ENCODE data around the gene OMP.
A peak's percentile ranks its signal among the peaks of the same experiment; 100 is the strongest.

OMP gene

GRCh38 chr11:77147036-77147315 lies 44.3 kb downstream of the OMP start:
- DNase-seq (ENCODE audit: low read depth) = no peak
- TF ChIP-seq CTCF (conservative IDR thresholded peaks at IDR 0.05; ENCODE audit: low read depth, low read length) = no peak
- H3K4me3 ChIP-seq (ENCODE audit: low read length) = no peak overlapping the region

- no peak for DNase-seq (ENCODE audit: low read depth)
- H3K4me3 ChIP-seq (ENCODE audit: low read length) = peak overlapping the region; percentile 24
- no peak for TF ChIP-seq CTCF (conservative IDR thresholded peaks at IDR 0.05; ENCODE audit: low read depth, low read length)
These were observed 45.2 kb downstream of the OMP start for GRCh38 chr11:77147668-77148321.

- no peak overlapping the region for H3K4me3 ChIP-seq (ENCODE audit: low read length)
- no peak for DNase-seq (ENCODE audit: low read depth)
- TF ChIP-seq CTCF (conservative IDR thresholded peaks at IDR 0.05; ENCODE audit: low read depth, low read length) = no peak
These were observed 46.5 kb downstream of the OMP start for GRCh38 chr11:77148963-77149715.

- no peak overlapping the region for H3K4me3 ChIP-seq (ENCODE audit: low read length)
- no peak for TF ChIP-seq CTCF (conservative IDR thresholded peaks at IDR 0.05; ENCODE audit: low read depth, low read length)
- DNase-seq (ENCODE audit: low read depth) = no peak
These were observed 47.2 kb downstream of the OMP start for GRCh38 chr11:77149716-77150392.

DNA sequence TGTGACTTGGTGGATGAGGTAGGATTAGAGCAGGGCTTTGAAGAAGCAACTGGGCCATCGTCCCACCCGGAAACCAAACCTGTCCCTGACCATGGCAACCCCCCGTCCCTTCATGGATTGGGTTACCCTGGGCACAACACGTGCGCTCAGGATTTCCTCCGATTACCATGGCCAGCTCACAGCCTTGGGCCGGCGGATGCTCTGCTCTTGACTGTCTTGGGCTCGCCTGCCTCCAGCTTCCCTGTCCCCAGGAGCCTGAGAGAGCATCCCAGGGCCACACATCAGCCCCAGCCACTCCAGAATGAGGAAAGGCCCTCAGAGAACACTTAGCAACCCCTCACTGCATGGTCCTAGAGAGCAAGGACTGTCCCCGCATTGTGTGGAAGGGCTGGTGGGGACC lies 48.2 kb downstream of the OMP start:
- H3K4me3 ChIP-seq (ENCODE audit: low read length) = no peak overlapping the region
- TF ChIP-seq CTCF (conservative IDR thresholded peaks at IDR 0.05; ENCODE audit: low read depth, low read length) = no peak
- DNase-seq (ENCODE audit: low read depth) = no peak

DNA sequence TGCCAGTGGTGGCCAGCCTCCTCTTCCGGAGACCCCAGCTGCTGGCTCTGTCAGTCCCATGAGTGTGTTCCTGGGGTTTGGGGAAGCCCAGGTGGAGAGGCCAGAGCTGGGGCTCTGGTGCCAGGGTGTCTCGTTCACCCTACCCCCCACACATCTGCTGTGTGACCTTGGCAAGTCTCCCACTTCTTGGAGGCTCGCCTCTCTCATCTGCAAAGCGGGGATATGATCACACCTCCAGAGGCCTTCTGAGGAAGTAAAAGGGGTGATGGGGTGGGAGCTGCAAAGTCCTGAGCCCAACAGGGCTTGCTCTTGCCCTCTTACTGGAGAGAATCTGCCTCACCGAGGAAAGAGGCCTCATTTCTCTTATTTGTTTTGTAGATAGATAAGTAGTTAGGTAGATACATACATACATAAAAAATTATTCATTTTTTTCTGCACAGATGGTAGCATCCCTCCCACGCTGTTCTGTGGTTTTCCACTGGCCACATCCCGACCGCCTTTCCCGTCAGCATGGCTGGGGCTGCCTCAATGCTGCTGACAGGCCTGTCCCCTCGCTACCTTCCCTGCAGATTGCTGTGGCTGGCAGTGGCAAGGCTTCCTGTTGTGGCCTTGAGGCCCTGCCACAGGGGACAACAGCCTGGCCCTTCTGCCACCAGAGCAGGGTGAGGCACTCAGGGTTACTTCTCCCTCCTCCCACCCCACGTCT lies 49.3 kb downstream of the OMP start:
- TF ChIP-seq CTCF (conservative IDR thresholded peaks at IDR 0.05; ENCODE audit: low read depth, low read length) = no peak
- no peak overlapping the region for H3K4me3 ChIP-seq (ENCODE audit: low read length)
- no peak for DNase-seq (ENCODE audit: low read depth)
